ENCODE results near the gene PRKG2. TPM values are rescaled to one million over a fixed set of nuclear protein-coding genes. Genes with fewer than 3 reads are reported as not detected.

PRKG2 gene
- total RNA-seq, 4 donors from 2014 or later: 7.3 to 11.2 (median 8.8) TPM

DNA sequence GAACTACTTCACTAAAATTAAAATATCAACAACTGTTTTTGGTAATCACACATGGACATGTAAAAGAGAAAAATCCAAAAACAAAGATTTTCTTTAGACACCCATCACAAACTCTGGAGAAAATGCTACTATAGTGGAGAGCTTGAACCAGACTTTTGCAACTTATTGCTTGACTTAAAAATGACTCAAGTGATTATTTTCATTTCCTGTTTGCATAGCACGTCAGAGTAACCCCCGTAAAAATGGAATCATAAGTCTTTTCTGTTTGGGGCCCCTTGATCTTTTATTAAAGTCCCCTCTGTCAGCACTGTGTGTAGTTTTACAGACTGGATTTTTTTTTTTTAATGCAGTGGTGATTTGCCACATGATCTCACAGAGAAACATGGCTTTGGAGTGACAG is 79.5 kb downstream of the PRKG2 start:
- intact Hi-C loops (cut with DNase I): loop anchor here (5.0 kb wide), 1 partner anchor 77 kb away; no protein-coding TSS in a partner anchor
- H3K27me3 ChIP-seq: no peaks in the 10 kb centered on the region
- H3K27ac ChIP-seq (replicated peaks in 1 of 4): peak overlapping the region; percentile 63 to 77 (median 74)
- H3K4me3 ChIP-seq: no peak overlapping the region
- no peaks in the 10 kb centered on the region for H3K9me3 ChIP-seq
- H3K4me1 ChIP-seq: peaks cover 0 to 21% (median 19%) of the 10 kb centered on the region in 4 donors
- DNase-seq (ENCODE audit: extremely low spot score): no peak
- TF ChIP-seq POLR2AphosphoS5 (IDR thresholded peaks at IDR 0.05) (no peak), EP300 (IDR thresholded peaks at IDR 0.05) (no peak), CTCF (IDR thresholded peaks at IDR 0.05) (no peak), POLR2A (IDR thresholded peaks at IDR 0.05; ENCODE audit: low read depth) (no peak)
- H3K36me3 ChIP-seq: no peaks in the 10 kb centered on the region
- 30% methylated on average over 2 of the region's 2 CpGs for WGBS

DNA sequence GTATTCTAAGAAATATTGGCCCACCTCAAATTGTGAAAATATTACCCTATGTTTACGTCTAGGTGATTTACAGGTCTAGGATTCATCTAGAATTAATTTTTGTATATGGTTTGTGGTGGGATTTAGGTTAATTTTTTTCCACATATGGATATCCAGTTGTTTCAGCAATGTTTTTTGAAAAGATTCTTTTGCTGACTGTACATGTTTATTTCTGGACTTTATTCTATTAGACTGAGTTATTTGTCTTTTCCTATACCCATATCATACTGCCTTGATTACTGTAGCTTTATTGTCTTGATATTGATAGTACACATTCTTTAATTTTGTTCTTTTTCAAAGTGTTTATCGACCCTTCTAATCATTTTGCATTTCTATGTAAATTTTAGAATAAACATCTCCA is 83.5 kb downstream of the PRKG2 start:
- no peaks in the 10 kb centered on the region for H3K36me3 ChIP-seq
- no peak for DNase-seq (ENCODE audit: extremely low spot score)
- WGBS: 92% methylated on average over 2 of the region's 2 CpGs
- no peak for TF ChIP-seq POLR2AphosphoS5 (IDR thresholded peaks at IDR 0.05)
- no peak for TF ChIP-seq CTCF (IDR thresholded peaks at IDR 0.05)
- TF ChIP-seq EP300 (IDR thresholded peaks at IDR 0.05): no peak
- TF ChIP-seq POLR2A (IDR thresholded peaks at IDR 0.05; ENCODE audit: low read depth): no peak
- intact Hi-C loops (cut with DNase I): no loop called here
- no peaks in the 10 kb centered on the region for H3K9me3 ChIP-seq
- H3K4me1 ChIP-seq: peaks cover 0 to 13% (median 11%) of the 10 kb centered on the region in 4 donors
- H3K27ac ChIP-seq (replicated peaks in 1 of 4): no peak overlapping the region
- no peak overlapping the region for H3K4me3 ChIP-seq
- H3K27me3 ChIP-seq: no peaks in the 10 kb centered on the region

- 92% methylated on average over 1 of the region's 4 CpGs for WGBS
- no peak for TF ChIP-seq EP300 (IDR thresholded peaks at IDR 0.05)
- no peak for TF ChIP-seq CTCF (IDR thresholded peaks at IDR 0.05)
- TF ChIP-seq POLR2AphosphoS5 (IDR thresholded peaks at IDR 0.05): no peak
- TF ChIP-seq POLR2A (IDR thresholded peaks at IDR 0.05; ENCODE audit: low read depth): no peak
- Histone ChIP-seq H3K27ac (replicated peaks in 1 of 4) (no peak overlapping the region), H3K9me3 (no peaks in the 10 kb centered on the region), H3K4me3 (no peak overlapping the region), H3K36me3 (no peaks in the 10 kb centered on the region), H3K27me3 (no peaks in the 10 kb centered on the region), H3K4me1 (peaks cover 0 to 8% (median 6%) of the 10 kb centered on the region in 4 donors)
- intact Hi-C loops (cut with DNase I): no loop called here
- no peak for DNase-seq (ENCODE audit: extremely low spot score)
Measured at GRCh38 chr4:81131066-81131465, 84.0 kb downstream of the PRKG2 start.

DNA sequence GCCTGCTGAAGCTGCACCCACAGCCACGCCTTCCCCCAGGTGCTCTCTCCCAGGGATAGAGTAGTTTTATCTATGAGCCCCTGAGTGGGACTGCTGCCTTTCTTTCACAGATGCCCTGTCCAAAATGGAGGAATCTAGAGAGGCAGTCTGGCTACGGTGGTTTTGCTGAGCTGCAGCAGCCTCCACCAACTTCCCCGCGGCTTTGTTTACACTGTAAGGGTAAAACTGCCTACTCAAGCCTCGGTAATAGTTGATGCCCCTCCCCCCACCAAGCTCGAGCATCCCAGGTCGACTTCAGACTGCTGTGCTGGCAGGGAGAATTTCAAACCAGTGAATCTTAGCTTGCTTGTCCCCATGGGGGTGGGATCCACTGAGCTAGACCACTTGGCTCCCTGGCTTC is 84.5 kb downstream of the PRKG2 start:
- no peak for DNase-seq (ENCODE audit: extremely low spot score)
- H3K9me3 ChIP-seq: no peaks in the 10 kb centered on the region
- TF ChIP-seq CTCF (IDR thresholded peaks at IDR 0.05) (no peak), POLR2AphosphoS5 (IDR thresholded peaks at IDR 0.05) (no peak), POLR2A (IDR thresholded peaks at IDR 0.05; ENCODE audit: low read depth) (no peak), EP300 (IDR thresholded peaks at IDR 0.05) (no peak)
- peaks cover 0 to 3% (median under 1%) of the 10 kb centered on the region in 4 donors for H3K4me1 ChIP-seq
- no peak overlapping the region for H3K4me3 ChIP-seq
- no peaks in the 10 kb centered on the region for H3K36me3 ChIP-seq
- H3K27me3 ChIP-seq: no peaks in the 10 kb centered on the region
- intact Hi-C loops (cut with DNase I): no loop called here
- 83% methylated on average over 4 of the region's 7 CpGs for WGBS
- H3K27ac ChIP-seq (replicated peaks in 1 of 4): no peak overlapping the region

GRCh38 chr4:81120055-81120454 is 95.0 kb downstream of the PRKG2 start:
- intact Hi-C loops (cut with DNase I): no loop called here
- WGBS: 88% methylated on average over 5 of the region's 5 CpGs

More at GRCh38 chr4:81120055-81120454, 95.0 kb downstream of the PRKG2 start:
- H3K9me3 ChIP-seq: no peaks in the 10 kb centered on the region
- no peaks in the 10 kb centered on the region for H3K36me3 ChIP-seq
- no peak overlapping the region for H3K4me3 ChIP-seq
- peaks cover 0 to 6% (median 0%) of the 10 kb centered on the region in 4 donors for H3K4me1 ChIP-seq
- DNase-seq (ENCODE audit: extremely low spot score): no peak
- TF ChIP-seq CTCF (IDR thresholded peaks at IDR 0.05) (no peak), POLR2A (IDR thresholded peaks at IDR 0.05; ENCODE audit: low read depth) (no peak), POLR2AphosphoS5 (IDR thresholded peaks at IDR 0.05) (no peak), EP300 (IDR thresholded peaks at IDR 0.05) (no peak)
- H3K27me3 ChIP-seq: no peaks in the 10 kb centered on the region
- H3K27ac ChIP-seq (replicated peaks in 1 of 4): no peak overlapping the region
